Mammary epithelial cell (primary cell): Measurements from ENCODE around the gene STPG4.

Experiments used
- CTCF ChIP-seq, 2 donors: IDR thresholded peaks in 1 of 2; conservative IDR thresholded peaks in 1 of 2; 2 replicates each; pipeline ENCODE4 v1.5.1; 2011 to 2012; ENCODE audit warnings: inconsistent platforms in 2 of 2, low read length in 2 of 2, mild to moderate bottlenecking in 2 of 2, control low read depth in 1 of 2, low read depth in 1 of 2; ENCODE audit not compliant: insufficient read depth in 1 of 2; ENCODE audit errors: extremely low read depth in 1 of 2
- EZH2 ChIP-seq: IDR thresholded peaks from 2 replicates; pipeline ENCODE4 v1.6.1; 2012; ENCODE audit warnings: low read length, inconsistent platforms, borderline replicate concordance

GRCh38 chr2:47127862-47128543 lies 27.1 kb downstream of the STPG4 start:
- TF ChIP-seq CTCF (conservative IDR thresholded peaks at IDR 0.05 in 1 of 2, IDR thresholded peaks at IDR 0.05 in 1 of 2; ENCODE audit: extremely low read depth in 1 of 2, insufficient read depth in 1 of 2, low read depth in 1 of 2, low read length in 2 of 2) (peak in 1 of 2 donors; percentile 8), EZH2 (no peak)
